ENCODE measurements around the gene RAB31.
"Not testable (repeated sequence)": the region's sequence is repeated elsewhere in the genome, so short reads cannot be mapped to it uniquely, and the experiment has no call there.

Gene RAB31

GRCh38 chr18:9899550-9899930 lies 191.4 kb downstream of the RAB31 start:
- DNase-seq, result not testable (repeated sequence)

GRCh38 chr18:9900699-9901098 lies 192.6 kb downstream of the RAB31 start:
- no peak for DNase-seq

DNA sequence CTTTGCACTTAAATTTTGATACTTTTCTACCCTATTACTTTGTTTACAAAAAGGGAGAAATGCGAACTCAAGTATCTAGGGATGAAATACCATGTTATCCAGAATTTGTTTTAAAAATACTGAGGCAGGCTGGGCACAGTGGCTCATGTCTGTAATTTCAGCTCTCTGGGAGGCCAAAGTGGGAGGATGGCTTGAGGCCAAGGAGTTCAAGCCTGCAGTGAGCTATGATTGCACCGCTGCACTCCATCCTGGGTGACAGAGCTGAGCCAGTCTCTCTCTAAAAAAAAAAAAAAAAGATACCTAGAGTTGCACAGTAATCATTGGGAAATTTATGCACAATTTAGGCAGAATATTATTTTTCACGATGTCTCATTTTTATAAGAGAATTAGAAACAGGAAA lies 193.3 kb downstream of the RAB31 start:
- DNase-seq, result no peak

GRCh38 chr18:9902264-9902663 lies 194.2 kb downstream of the RAB31 start:
- DNase-seq, result not testable (repeated sequence)

GRCh38 chr18:9902832-9903231 lies 194.7 kb downstream of the RAB31 start:
- no peak for DNase-seq

- no peak for DNase-seq
Observed at GRCh38 chr18:9905401-9905922, 197.4 kb downstream of the RAB31 start.

DNA sequence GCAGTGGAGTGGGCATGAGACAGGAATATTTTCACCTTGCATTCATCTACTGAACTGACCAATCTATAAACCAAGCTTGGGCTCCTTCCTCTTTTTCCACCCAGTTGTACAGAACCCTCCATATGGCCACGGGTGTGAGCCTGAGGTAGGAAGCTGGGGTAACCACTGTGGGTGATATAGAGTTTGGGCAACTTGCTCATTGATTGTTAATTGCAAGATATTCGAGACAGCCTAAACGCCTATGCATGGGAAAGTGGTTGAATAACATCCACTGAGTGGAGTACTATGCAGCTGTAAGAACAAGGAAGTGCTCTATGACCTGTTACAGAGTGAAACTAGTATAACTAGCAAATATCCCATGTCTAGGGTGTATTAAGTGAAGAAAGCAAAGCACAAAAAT lies 198.4 kb downstream of the RAB31 start:
- no peak for DNase-seq

DNA sequence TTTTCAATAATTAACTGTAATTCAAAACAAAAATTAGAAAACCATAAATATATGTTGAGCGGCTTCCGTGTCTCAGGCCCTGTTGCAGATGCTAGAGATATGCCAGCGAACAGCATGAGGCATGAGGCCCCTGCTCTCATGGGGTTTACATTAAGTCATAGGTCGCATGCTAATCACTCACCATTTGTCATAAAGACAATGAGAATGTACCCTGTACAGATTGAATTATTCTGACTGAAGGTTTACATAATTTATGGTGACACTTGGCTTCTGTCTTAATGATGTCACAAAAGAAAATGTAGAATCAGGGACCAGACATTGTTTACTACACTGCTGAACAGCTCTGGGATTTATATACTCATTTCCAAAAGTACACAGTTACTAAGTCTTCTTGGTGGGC lies 199.8 kb downstream of the RAB31 start:
- DNase-seq, result no peak

DNA sequence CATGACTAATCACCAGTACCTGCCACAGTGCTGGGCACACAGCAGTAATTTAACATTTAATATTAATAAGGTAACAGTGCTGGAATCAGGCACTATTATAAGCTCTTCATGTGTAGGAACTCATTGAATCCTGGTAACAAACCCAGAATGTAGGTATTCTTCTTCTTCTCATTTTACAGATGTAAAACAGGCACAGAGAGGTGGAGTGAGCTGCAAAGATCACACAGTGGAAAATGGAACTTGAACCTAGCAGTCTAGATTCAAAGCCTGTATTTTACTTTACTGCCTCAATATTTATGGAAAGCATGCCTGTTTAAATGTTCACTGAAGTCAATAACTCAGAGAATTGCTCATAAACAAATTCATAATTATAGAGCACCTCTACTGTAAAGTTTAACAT lies 202.0 kb downstream of the RAB31 start:
- no peak for DNase-seq

GRCh38 chr18:9910661-9911060 lies 202.6 kb downstream of the RAB31 start:
- no peak for DNase-seq

DNA sequence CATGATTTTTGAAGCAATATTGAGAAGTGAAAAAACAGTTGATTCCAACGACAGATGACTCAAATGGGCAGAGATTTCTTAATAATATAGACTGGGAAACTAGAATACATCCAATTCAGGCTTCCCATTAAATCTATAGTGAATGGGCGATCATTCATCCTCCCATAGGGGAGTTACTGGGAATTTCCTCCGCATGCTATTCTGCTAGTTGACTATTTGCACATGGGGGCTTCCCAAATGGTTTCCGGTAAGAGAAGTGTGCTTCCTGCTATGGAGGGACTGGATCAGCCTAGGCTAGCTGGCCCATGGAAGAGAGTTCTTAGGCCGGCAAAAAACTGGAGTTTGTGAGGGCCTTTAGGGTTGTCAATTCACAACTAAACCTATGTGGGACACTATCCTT lies 203.1 kb downstream of the RAB31 start:
- DNase-seq, result no peak
